ENCODE data around the gene PDGFA.
"Not testable (repeated sequence)": the region's sequence is repeated elsewhere in the genome, so short reads cannot be mapped to it uniquely, and the experiment has no call there.

Gene PDGFA

GRCh38 chr7:519484-520390 lies at the start of gene PDGFA:
Gene PDGFA (minus strand): TSS chr7:519846. CDS start chr7:519001, 845 bp downstream.
- DNase-seq, result peak; percentile 72

GRCh38 chr7:568031-568951 lies 48.6 kb upstream of the PDGFA start:
- no peak for DNase-seq

GRCh38 chr7:567305-567883 lies 47.7 kb upstream of the PDGFA start:
- no peak for DNase-seq

- no peak for DNase-seq
Observed at GRCh38 chr7:566100-566499, 46.5 kb upstream of the PDGFA start.

- DNase-seq, result no peak
Observed at GRCh38 chr7:564176-564865, 44.7 kb upstream of the PDGFA start.

- no peak for DNase-seq
Observed at GRCh38 chr7:563629-564170, 44.1 kb upstream of the PDGFA start.

- DNase-seq, result no peak
Observed at GRCh38 chr7:562789-563628, 43.4 kb upstream of the PDGFA start.

- no peak for DNase-seq
Observed at GRCh38 chr7:562374-562675, 42.7 kb upstream of the PDGFA start.

- DNase-seq, result no peak
Observed at GRCh38 chr7:561631-562373, 42.2 kb upstream of the PDGFA start.

GRCh38 chr7:560966-561630 lies 41.5 kb upstream of the PDGFA start:
- DNase-seq, result no peak

GRCh38 chr7:559396-559705 lies 39.7 kb upstream of the PDGFA start:
- DNase-seq, result no peak

- no peak for DNase-seq
Observed at GRCh38 chr7:557558-557881, 37.9 kb upstream of the PDGFA start.

- no peak for DNase-seq
Observed at GRCh38 chr7:556837-557557, 37.4 kb upstream of the PDGFA start.

GRCh38 chr7:556291-556826 lies 36.7 kb upstream of the PDGFA start:
- no peak for DNase-seq

GRCh38 chr7:555551-556160 lies 36.0 kb upstream of the PDGFA start:
- no peak for DNase-seq

GRCh38 chr7:553636-554111 lies 34.0 kb upstream of the PDGFA start:
- no peak for DNase-seq

- no peak for DNase-seq
Observed at GRCh38 chr7:552868-553635, 33.4 kb upstream of the PDGFA start.

- not testable (repeated sequence) for DNase-seq
Observed at GRCh38 chr7:552151-552867, 32.7 kb upstream of the PDGFA start.
